ES-I3 (cell line): Measurements from ENCODE around the gene RNF130.
"Not testable (repeated sequence)": the region's sequence is repeated elsewhere in the genome, so short reads cannot be mapped to it uniquely, and the experiment has no call there.

Experiments used
- H3K36me3 ChIP-seq: 2 replicates; pipeline ENCODE4 v1.6.1; 2013; ENCODE audit warnings: mild to moderate bottlenecking, low read length, control low read depth, moderate library complexity; ENCODE audit not compliant: insufficient read depth
- H3K4me1 ChIP-seq: 2 replicates; pipeline ENCODE4 v1.6.1; 2013; ENCODE audit warnings: mild to moderate bottlenecking, control low read depth, low read length; ENCODE audit not compliant: insufficient read depth
- H3K9ac ChIP-seq: 2 replicates; pipeline ENCODE4 v1.6.1; 2013; ENCODE audit warnings: low read depth, mild to moderate bottlenecking, low read length, moderate library complexity
- H3K9me3 ChIP-seq: 2 replicates; pipeline ENCODE4 v1.6.1; 2013; ENCODE audit warnings: mild to moderate bottlenecking, low read length, moderate library complexity; ENCODE audit not compliant: control insufficient read depth, insufficient read depth

RNF130 gene

GRCh38 chr5:180097926-180098325 lies 26.4 kb upstream of the RNF130 start:
- Histone ChIP-seq H3K36me3 (no peaks in the 10 kb centered on the region), H3K9ac (no peak overlapping the region), H3K9me3 (peaks cover 3% of the 10 kb centered on the region; the same call in 1 of the 2 replicates), H3K4me1 (no peaks in the 10 kb centered on the region)

DNA sequence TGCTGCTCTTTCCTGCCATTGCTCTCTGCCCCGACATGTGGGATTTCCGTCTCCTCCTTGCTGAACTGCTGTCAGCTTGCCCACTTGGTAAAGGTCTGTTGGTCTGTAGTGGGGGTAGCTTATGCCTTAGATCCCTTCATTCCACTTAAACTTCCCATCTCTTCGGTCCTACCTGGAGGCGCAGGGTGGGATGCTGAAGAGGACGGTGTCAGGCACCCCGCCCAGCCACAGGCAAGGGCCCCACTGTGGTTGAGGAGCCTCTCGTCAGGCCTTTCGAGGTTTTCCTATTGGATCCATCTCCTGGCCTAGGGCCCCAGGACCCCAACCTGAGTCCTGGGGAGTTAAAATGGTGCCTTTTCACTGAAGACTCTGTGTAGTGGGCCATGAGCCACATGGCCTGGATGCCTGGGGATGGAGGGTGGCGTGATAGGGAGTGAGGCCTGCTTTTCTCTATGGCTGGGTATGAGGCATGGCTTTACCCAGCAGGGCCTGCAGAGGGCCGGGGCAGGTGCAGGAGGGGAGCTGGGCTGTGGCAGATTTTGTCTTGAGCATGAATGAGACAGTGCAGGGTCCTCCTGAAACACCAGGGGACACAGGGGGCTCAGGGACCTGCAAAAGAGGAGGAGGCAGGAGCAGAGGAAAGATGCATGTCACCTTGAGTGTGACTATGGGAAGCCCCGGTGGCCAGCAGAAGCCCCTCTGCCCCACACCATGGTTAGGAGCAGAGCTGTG lies 25.8 kb upstream of the RNF130 start:
- Histone ChIP-seq H3K36me3 (no peaks in the 10 kb centered on the region), H3K9ac (no peak overlapping the region), H3K9me3 (peaks cover 3% of the 10 kb centered on the region; the same call in 1 of the 2 replicates), H3K4me1 (no peaks in the 10 kb centered on the region)

DNA sequence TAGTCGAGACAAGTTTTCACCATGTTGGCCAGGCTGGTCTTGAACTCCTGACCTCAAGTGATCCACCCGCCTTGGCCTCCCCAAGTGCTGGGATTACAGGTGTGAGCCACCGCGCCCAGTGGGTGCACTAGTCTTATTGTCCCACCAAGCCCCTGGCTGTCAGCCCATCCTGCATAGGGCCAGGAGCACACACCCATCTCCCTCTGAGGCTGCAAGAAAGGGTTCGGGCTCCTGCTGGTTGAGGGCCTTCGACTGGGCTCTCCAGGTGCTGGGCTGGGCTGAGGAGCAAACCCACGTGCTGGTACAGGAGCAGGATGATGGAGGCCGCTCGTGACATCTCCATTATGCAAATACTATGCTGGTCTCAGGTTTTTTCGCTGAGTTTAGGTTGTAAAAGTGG lies 25.1 kb upstream of the RNF130 start:
- Histone ChIP-seq H3K4me1 (no peaks in the 10 kb centered on the region), H3K9ac (no peak overlapping the region), H3K36me3 (no peaks in the 10 kb centered on the region), H3K9me3 (peaks cover 3% of the 10 kb centered on the region; the same call in 1 of the 2 replicates)

DNA sequence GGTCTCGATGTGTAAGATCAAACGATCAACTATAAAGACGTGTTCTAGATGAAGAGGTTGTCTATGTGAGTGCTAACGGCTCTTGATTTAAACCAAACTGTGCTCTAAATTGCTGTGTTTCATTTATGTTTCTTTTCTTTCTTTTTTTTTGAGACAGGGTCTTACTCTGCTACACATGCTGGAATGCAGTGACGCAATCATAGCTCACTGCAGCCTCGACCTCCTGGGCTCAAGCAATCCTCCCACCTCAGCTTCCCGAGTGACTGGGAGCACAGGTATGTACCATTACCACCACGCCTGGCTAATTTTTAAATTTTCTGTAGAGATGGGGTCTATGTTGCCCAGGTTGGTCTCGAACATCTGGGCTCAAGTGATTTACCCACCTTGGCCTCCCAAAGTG lies 24.0 kb upstream of the RNF130 start:
- H3K9ac ChIP-seq = no peak overlapping the region
- no peaks in the 10 kb centered on the region for H3K36me3 ChIP-seq
- peaks cover 3% of the 10 kb centered on the region; the same call in 1 of the 2 replicates for H3K9me3 ChIP-seq
- no peaks in the 10 kb centered on the region for H3K4me1 ChIP-seq

GRCh38 chr5:180093651-180094382 lies 22.3 kb upstream of the RNF130 start:
- H3K4me1 ChIP-seq = peaks cover 2% of the 10 kb centered on the region; the same call in 1 of the 2 replicates
- no peaks in the 10 kb centered on the region for H3K36me3 ChIP-seq
- H3K9me3 ChIP-seq = peaks cover 3% of the 10 kb centered on the region; the same call in 1 of the 2 replicates
- no peak overlapping the region for H3K9ac ChIP-seq

DNA sequence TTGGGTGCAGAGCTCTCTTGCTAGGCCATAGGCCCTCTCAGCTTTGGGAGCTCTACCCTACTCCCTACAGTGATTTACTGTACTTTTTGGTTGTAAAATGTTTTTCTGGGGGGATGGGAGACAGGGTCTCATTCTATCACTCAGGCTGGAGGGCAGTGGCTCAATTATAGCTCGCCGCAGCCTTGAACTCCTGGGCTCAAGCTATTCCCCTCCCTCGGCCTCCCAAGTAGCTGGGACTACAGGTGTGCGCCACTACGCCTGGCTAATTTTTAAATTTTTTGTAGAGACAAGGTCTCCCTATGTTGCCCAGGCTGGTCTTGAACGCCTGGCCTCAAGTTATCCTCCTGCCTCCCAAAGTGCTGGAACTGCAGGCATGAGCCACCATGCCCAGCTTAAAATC lies 21.7 kb upstream of the RNF130 start:
- Histone ChIP-seq H3K9me3 (no peaks in the 10 kb centered on the region), H3K4me1 (peaks cover 3% of the 10 kb centered on the region; the same call in 1 of the 2 replicates), H3K36me3 (no peaks in the 10 kb centered on the region), H3K9ac (no peak overlapping the region)

DNA sequence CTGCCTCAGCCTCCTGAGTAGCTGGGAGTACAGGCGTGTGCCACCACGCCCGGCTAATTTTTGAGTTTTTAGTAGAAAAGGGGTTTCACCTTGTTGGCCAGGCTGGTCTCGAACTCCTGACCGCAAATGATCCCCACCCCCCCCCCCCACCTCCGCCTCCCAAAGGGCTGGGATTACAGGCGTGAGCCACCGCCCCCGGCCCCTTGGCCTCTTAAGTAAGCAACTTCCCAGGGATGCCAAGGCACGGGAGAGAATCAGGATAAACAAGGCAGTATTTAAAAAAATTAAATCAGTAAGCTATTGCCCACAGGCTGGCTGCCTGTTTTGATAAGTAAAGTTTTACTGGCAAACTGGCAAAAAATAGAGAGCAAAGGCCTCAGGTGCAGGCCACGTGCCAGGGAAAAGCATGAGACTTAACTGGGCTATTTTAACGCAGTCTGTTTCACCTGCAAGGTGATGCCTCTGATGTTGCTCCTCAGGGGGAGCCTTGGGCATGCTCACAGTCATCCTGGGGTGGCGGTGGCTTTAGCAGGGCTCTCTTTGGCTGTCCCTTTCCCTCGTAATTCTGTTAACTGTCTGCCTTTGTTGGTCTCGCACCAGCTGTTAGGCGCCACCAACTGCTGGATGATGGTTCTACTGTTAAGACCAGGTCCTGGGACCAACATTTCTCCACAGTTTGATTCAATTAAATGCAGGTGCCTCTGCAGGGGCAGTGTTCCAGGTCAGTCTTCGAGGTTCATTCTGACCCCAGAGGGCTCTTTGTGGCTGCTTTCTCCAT lies 19.4 kb upstream of the RNF130 start:
- Histone ChIP-seq H3K9ac (no peak overlapping the region; the same call in 1 of the 2 replicates), H3K36me3 (no peaks in the 10 kb centered on the region)

GRCh38 chr5:180090098-180090768 lies 18.7 kb upstream of the RNF130 start:
- peak overlapping the region; percentile 79 for H3K9ac ChIP-seq
- no peaks in the 10 kb centered on the region for H3K9me3 ChIP-seq
- H3K4me1 ChIP-seq = peaks cover 8% of the 10 kb centered on the region
- H3K36me3 ChIP-seq = no peaks in the 10 kb centered on the region

More for the DNA sequence above, 19.4 kb upstream of the RNF130 start:
- Histone ChIP-seq H3K9me3 (no peaks in the 10 kb centered on the region), H3K4me1 (peaks cover 3% of the 10 kb centered on the region; the same call in 1 of the 2 replicates)

- not testable (repeated sequence) for H3K9me3 ChIP-seq
Observed at GRCh38 chr5:180089628-180090027, 18.1 kb upstream of the RNF130 start.

DNA sequence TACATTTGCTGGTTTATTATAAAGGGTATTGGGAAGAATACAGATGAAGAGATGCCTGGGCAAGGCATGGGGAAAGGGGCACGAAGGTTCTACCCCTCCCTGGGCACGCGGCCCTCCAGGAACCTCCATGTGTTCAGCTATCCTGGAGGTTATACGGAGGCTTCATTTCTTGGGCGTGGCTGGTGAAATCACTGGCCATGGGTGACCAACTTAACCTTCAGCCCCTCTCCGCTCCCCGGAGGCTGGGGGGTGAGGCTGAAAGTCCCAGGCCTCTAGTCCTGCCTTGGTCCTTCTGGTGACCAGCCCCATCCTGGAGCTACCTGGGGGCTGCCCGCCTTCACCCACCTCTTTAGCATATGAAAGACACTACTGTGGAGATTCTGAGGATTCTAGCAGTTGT lies 17.0 kb upstream of the RNF130 start:
- no peaks in the 10 kb centered on the region for H3K36me3 ChIP-seq
- peaks cover 25% of the 10 kb centered on the region for H3K4me1 ChIP-seq
- no peaks in the 10 kb centered on the region for H3K9me3 ChIP-seq
- H3K9ac ChIP-seq = no peak overlapping the region

More at GRCh38 chr5:180089628-180090027, 18.1 kb upstream of the RNF130 start:
- peak overlapping the region; percentile 79 for H3K9ac ChIP-seq
- not testable (repeated sequence) for H3K36me3 ChIP-seq
- H3K4me1 ChIP-seq = peaks cover 14% of the 10 kb centered on the region

- H3K9ac ChIP-seq = no peak overlapping the region
- no peaks in the 10 kb centered on the region for H3K9me3 ChIP-seq
- peaks cover 28% of the 10 kb centered on the region for H3K4me1 ChIP-seq
- no peaks in the 10 kb centered on the region for H3K36me3 ChIP-seq
Observed at GRCh38 chr5:180086816-180087399, 15.3 kb upstream of the RNF130 start.

- no peaks in the 10 kb centered on the region for H3K9me3 ChIP-seq
- no peak overlapping the region for H3K9ac ChIP-seq
- H3K36me3 ChIP-seq = no peaks in the 10 kb centered on the region
- peaks cover 28% of the 10 kb centered on the region for H3K4me1 ChIP-seq
Observed at GRCh38 chr5:180085837-180086236, 14.3 kb upstream of the RNF130 start.

DNA sequence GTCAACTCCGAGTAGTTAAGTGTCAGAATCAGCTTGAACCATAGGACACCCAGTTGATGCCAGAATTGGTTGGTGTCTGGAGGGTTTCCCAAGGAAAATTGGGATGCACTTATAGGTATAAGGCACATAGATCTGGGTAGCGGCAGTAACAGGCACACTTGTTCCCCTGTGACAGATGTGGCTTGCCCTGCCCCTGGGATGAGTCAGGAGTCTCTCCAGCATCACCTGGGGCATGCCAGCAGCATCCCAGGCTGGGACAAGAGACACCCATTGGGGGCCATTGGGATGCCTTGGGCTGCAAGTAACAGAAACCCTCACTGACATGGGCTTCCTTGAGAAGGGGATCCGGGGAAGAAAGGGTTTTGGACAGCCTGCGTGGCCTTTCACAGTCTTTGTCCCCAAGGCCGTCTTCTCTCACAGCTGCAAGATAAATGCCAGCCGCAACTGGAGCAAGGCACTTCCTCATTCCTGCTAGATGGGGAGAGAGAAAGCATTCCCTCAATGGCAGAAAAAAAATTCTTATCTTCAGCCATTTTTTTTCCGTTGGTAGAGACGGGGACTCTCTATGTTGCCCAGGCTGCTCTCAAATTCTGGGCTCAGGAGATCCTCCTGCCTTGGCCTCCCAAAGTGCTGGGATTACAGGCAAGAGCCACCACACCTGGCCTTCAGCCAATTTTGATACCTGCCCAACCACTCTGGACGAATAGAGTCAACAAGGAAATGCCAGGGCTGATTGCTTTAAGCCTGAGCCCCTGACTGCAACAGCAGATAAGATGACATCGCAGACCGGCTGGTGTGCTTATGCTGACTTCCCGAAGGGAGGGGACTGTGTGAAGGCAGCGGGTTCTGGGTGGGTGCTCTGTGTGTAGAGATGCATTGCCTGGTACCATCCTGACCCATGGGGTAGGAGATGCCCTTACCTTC lies 13.3 kb upstream of the RNF130 start:
- H3K4me1 ChIP-seq = peaks cover 28% of the 10 kb centered on the region
- H3K9ac ChIP-seq = no peak overlapping the region
- no peaks in the 10 kb centered on the region for H3K9me3 ChIP-seq
- no peaks in the 10 kb centered on the region for H3K36me3 ChIP-seq
